HG02642 (cell line): ENCODE data around the gene DPPA2.

Experiments
- ATAC-seq: cut with Tn5 transposase; IDR thresholded peaks from one replicate; pipeline ENCODE4 v1.9.1; 2021; ENCODE audit warnings: mild to moderate bottlenecking; ENCODE audit not compliant: unreplicated experiment, poor library complexity

The DPPA2 gene

GRCh38 chr3:109328202-109328601, 11.9 kb upstream of the DPPA2 start:
- no peak for ATAC-seq

- ATAC-seq, result no peak
Measured at GRCh38 chr3:109325657-109326056, 9.3 kb upstream of the DPPA2 start.

- no peak for ATAC-seq
Measured at GRCh38 chr3:109325109-109325508, 8.8 kb upstream of the DPPA2 start.

GRCh38 chr3:109313061-109313460, 3.3 kb downstream of the DPPA2 start:
- ATAC-seq, result no peak

- ATAC-seq, result no peak
Measured at GRCh38 chr3:109297496-109297895, 18.8 kb downstream of the DPPA2 start.

- no peak for ATAC-seq
Measured at GRCh38 chr3:109284071-109284470, 32.2 kb downstream of the DPPA2 start.

- no peak for ATAC-seq
Measured at GRCh38 chr3:109278546-109278945, 37.8 kb downstream of the DPPA2 start.

- ATAC-seq, result no peak
Measured at GRCh38 chr3:109278141-109278540, 38.2 kb downstream of the DPPA2 start.

- ATAC-seq, result no peak
Measured at GRCh38 chr3:109275702-109276293, 40.5 kb downstream of the DPPA2 start.

GRCh38 chr3:109270779-109271178, 45.5 kb downstream of the DPPA2 start:
- no peak for ATAC-seq

- ATAC-seq, result no peak
Measured at GRCh38 chr3:109269577-109270275, 46.6 kb downstream of the DPPA2 start.

- no peak for ATAC-seq
Measured at GRCh38 chr3:109268181-109268580, 48.1 kb downstream of the DPPA2 start.

- no peak for ATAC-seq
Measured at GRCh38 chr3:109265295-109265694, 51.0 kb downstream of the DPPA2 start.

- no peak for ATAC-seq
Measured at GRCh38 chr3:109257269-109257668, 59.0 kb downstream of the DPPA2 start.

- no peak for ATAC-seq
Measured at GRCh38 chr3:109254770-109255169, 61.5 kb downstream of the DPPA2 start.

GRCh38 chr3:109252641-109253040, 63.7 kb downstream of the DPPA2 start:
- no peak for ATAC-seq
